K562 (cell line): ENCODE measurements around the gene EGLN1. TPM values are rescaled to one million over a fixed set of nuclear protein-coding genes. Genes with fewer than 3 reads are reported as not detected.
A peak's percentile ranks its signal among the peaks of the same experiment; 100 is the strongest.

ENCODE experiments used
- CC2D1A ChIP-seq: fragments of 450-650 bp; IDR thresholded peaks from 2 replicates; pipeline ENCODE4 v1.6.1; 2017; ENCODE audit warnings: mild to moderate bottlenecking
- SMAD1 ChIP-seq: fragments of 150-350 bp; IDR thresholded peaks from 2 replicates; pipeline ENCODE4 v1.6.1; 2014; ENCODE audit warnings: low read length, low read depth; ENCODE audit not compliant: partially characterized antibody
- ZFX ChIP-seq: sonication (generic); formaldehyde crosslinking; IDR thresholded peaks from 2 replicates; pipeline ENCODE4 v1.8.0; 2022; ENCODE audit warnings: mild to moderate bottlenecking, missing genetic modification reagents, moderate library complexity
- polyA plus RNA-seq, 8 experiments: library from polyadenylated mRNA; depleted of rRNA in 4 of 8; stranded (reverse) in 5 of 8; unstranded in 3 of 8; fragments of >200 nt; fragmentation: Nextera tagmentation in 2 of 8; fragmentation: Illumina TruSeq in 1 of 8; extraction: Ambion mirVana in 2 of 8; extraction: Trizol in 1 of 8; gene quantifications; 2 replicates each; pipeline versions ENCODE4 v1.2.1 to v1.2.3, GENCODE V29; 2011 to 2014; ENCODE audit warnings: inconsistent platforms in 1 of 8, missing spikeins in 1 of 8
- total RNA-seq, 7 experiments: library from RNA; depleted of rRNA in 6 of 7; stranded (reverse); fragments of >200 nt in 6 of 7; fragmentation: Illumina TruSeq in 2 of 7; extraction: Trizol in 2 of 7; gene quantifications; 2 replicates each; pipeline versions ENCODE4 v1.2.1 to v1.2.3, GENCODE V29; 2011 to 2021; ENCODE audit warnings: low replicate concordance in 1 of 7
- TF ChIP-seq, protein P1 (sequence below): sonication (generic); formaldehyde crosslinking; IDR thresholded peaks from 2 replicates; pipeline ENCODE4 v1.8.1; 2023; ENCODE audit warnings: mild to moderate bottlenecking, missing genetic modification reagents
- TF ChIP-seq, protein P2 (sequence below): fragments of 450-650 bp; IDR thresholded peaks from 2 replicates; pipeline ENCODE4 v1.6.1; 2016; ENCODE audit warnings: mild to moderate bottlenecking

EGLN1 gene
- total and polyA plus RNA-seq, 9 of the 15 experiments (the other 6 are each of a cell fraction or from before 2014, with no cell fraction given): 5.2 to 54.3 (median 24.6) TPM

DNA sequence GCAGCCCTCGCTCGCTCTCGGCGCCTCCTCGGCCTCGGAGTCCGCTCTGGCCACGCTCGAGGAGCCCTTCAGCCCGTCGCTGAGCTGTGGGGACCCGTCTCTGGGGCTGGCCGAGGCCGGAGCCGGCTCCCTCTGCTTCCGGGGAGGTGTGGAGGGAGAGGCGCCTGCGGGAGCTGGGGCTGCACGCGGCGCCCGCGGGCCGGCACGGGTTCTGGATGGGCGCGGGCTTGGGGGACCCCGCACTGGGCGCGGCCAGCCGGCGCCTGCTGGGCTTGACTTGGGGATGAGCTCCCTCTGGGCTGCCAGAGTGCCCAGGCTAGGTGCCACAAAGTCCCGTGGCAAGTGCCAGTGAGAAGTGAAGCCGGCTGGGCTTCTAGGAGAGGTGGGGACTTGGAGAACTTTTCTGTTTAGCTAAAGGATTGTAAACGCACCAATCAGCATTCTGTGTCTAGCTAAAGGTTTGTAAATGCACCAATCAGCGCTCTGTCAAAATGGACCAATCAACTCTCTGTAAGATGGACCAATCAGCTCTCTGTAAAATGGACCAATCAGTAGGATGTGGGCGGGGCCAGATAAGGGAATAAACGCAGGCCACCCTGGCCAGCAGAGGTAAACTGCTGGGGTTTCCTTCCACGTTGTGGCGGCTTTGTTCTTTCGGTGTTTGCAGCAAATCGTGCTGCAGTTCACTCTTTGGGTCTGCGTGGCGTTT lies 104.6 kb downstream of the EGLN1 start (continued):
- TF ChIP-seq, protein P1, sequence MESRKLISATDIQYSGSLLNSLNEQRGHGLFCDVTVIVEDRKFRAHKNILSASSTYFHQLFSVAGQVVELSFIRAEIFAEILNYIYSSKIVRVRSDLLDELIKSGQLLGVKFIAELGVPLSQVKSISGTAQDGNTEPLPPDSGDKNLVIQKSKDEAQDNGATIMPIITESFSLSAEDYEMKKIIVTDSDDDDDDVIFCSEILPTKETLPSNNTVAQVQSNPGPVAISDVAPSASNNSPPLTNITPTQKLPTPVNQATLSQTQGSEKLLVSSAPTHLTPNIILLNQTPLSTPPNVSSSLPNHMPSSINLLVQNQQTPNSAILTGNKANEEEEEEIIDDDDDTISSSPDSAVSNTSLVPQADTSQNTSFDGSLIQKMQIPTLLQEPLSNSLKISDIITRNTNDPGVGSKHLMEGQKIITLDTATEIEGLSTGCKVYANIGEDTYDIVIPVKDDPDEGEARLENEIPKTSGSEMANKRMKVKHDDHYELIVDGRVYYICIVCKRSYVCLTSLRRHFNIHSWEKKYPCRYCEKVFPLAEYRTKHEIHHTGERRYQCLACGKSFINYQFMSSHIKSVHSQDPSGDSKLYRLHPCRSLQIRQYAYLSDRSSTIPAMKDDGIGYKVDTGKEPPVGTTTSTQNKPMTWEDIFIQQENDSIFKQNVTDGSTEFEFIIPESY (CRISPR knock-in tag): peak; percentile 68
- TF ChIP-seq, protein P2, sequence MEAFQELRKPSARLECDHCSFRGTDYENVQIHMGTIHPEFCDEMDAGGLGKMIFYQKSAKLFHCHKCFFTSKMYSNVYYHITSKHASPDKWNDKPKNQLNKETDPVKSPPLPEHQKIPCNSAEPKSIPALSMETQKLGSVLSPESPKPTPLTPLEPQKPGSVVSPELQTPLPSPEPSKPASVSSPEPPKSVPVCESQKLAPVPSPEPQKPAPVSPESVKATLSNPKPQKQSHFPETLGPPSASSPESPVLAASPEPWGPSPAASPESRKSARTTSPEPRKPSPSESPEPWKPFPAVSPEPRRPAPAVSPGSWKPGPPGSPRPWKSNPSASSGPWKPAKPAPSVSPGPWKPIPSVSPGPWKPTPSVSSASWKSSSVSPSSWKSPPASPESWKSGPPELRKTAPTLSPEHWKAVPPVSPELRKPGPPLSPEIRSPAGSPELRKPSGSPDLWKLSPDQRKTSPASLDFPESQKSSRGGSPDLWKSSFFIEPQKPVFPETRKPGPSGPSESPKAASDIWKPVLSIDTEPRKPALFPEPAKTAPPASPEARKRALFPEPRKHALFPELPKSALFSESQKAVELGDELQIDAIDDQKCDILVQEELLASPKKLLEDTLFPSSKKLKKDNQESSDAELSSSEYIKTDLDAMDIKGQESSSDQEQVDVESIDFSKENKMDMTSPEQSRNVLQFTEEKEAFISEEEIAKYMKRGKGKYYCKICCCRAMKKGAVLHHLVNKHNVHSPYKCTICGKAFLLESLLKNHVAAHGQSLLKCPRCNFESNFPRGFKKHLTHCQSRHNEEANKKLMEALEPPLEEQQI: peak; percentile 57; the same call in 1 of the 2 replicates
- no peak for TF ChIP-seq ZFX (CRISPR knock-in tag)
- no peak for TF ChIP-seq SMAD1
- TF ChIP-seq CC2D1A: 0 out of 2 replicates have a peak, but pooled peaks have one; percentile 25
